ENCODE data around the gene RILPL1. TPM values are rescaled to one million over a fixed set of nuclear protein-coding genes. Genes with fewer than 3 reads are reported as not detected.

RILPL1 gene
- total and polyA plus RNA-seq, 7 donors: 1.4 to 30.5 (median 12.1) TPM

- Histone ChIP-seq H3K9me3 (no peaks in the 10 kb centered on the region), H3K36me3 (no peaks in the 10 kb centered on the region), H3K4me3 (no peak overlapping the region), H3K4me1 (peaks cover 0 to 9% (median 8%) of the 10 kb centered on the region in 4 donors), H3K27me3 (no peaks in the 10 kb centered on the region), H3K27ac (no peak overlapping the region)
- TF ChIP-seq POLR2AphosphoS5 (IDR thresholded peaks at IDR 0.05): no peak
- no peak for TF ChIP-seq POLR2A (IDR thresholded peaks at IDR 0.05)
- no peak for TF ChIP-seq EP300 (IDR thresholded peaks at IDR 0.05)
- TF ChIP-seq, protein P1, sequence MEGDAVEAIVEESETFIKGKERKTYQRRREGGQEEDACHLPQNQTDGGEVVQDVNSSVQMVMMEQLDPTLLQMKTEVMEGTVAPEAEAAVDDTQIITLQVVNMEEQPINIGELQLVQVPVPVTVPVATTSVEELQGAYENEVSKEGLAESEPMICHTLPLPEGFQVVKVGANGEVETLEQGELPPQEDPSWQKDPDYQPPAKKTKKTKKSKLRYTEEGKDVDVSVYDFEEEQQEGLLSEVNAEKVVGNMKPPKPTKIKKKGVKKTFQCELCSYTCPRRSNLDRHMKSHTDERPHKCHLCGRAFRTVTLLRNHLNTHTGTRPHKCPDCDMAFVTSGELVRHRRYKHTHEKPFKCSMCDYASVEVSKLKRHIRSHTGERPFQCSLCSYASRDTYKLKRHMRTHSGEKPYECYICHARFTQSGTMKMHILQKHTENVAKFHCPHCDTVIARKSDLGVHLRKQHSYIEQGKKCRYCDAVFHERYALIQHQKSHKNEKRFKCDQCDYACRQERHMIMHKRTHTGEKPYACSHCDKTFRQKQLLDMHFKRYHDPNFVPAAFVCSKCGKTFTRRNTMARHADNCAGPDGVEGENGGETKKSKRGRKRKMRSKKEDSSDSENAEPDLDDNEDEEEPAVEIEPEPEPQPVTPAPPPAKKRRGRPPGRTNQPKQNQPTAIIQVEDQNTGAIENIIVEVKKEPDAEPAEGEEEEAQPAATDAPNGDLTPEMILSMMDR (IDR thresholded peaks at IDR 0.05): no peak
- intact Hi-C loops (cut with DNase I): no loop called here
- no peak for DNase-seq
- WGBS, 2 donors: 93 to 95% methylated on average over 9 of the region's 9 CpGs
Observed at GRCh38 chr12:123450636-123451035, 82.9 kb downstream of the RILPL1 start.

- H3K4me3 ChIP-seq: no peak overlapping the region
- intact Hi-C loops (cut with DNase I): no loop called here
- H3K9me3 ChIP-seq: no peaks in the 10 kb centered on the region
- peaks cover 0 to 13% (median 12%) of the 10 kb centered on the region in 4 donors for H3K4me1 ChIP-seq
- WGBS, 2 donors: 85 to 94% methylated on average over 4 of the region's 4 CpGs
- no peak overlapping the region for H3K27ac ChIP-seq
- no peaks in the 10 kb centered on the region for H3K27me3 ChIP-seq
- TF ChIP-seq EP300 (IDR thresholded peaks at IDR 0.05) (no peak), POLR2AphosphoS5 (IDR thresholded peaks at IDR 0.05) (no peak), POLR2A (IDR thresholded peaks at IDR 0.05) (no peak)
- TF ChIP-seq, protein P1 (IDR thresholded peaks at IDR 0.05): no peak
- no peaks in the 10 kb centered on the region for H3K36me3 ChIP-seq
- DNase-seq: no peak
Observed at GRCh38 chr12:123449856-123450255, 83.7 kb downstream of the RILPL1 start.

DNA sequence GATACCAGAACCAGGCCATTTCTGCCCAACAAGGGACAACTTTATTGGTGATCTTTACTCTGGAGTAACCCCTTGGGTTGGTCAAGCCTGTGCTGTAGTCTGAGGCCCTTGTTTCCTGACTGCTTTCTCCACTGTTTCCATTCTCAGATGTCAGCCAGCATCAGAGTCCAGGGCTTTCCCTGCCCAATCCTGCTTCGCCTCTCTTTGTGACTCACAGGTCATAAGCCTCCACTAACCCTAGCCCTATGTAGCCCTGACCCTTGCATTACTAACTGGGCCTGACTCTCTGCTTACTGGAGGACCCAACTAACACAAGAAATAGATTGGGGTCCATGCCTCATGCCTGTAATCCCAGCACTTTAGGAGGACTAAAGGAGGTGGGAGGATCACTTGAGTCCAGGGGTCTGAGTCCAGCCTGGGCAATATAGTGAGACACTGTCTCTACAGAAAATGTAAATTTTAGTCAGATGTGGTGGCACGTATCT lies 84.2 kb downstream of the RILPL1 start:
- H3K27ac ChIP-seq: no peak overlapping the region
- WGBS, 2 donors: 92 to 93% methylated on average over 2 of the region's 2 CpGs
- H3K9me3 ChIP-seq: no peaks in the 10 kb centered on the region
- no peaks in the 10 kb centered on the region for H3K36me3 ChIP-seq
- TF ChIP-seq POLR2A (IDR thresholded peaks at IDR 0.05) (no peak), EP300 (IDR thresholded peaks at IDR 0.05) (no peak), POLR2AphosphoS5 (IDR thresholded peaks at IDR 0.05) (no peak)
- TF ChIP-seq, protein P1 (IDR thresholded peaks at IDR 0.05): no peak
- intact Hi-C loops (cut with DNase I): no loop called here
- DNase-seq: no peak
- H3K4me3 ChIP-seq: no peak overlapping the region
- peaks cover 0 to 13% (median 12%) of the 10 kb centered on the region in 4 donors for H3K4me1 ChIP-seq
- no peaks in the 10 kb centered on the region for H3K27me3 ChIP-seq

- Histone ChIP-seq H3K27me3 (no peaks in the 10 kb centered on the region), H3K27ac (peak overlapping the region in 3 of 4 donors; percentile 54 to 67 (median 55)), H3K9me3 (no peaks in the 10 kb centered on the region), H3K4me1 (peaks cover 0 to 13% (median 12%) of the 10 kb centered on the region in 4 donors), H3K36me3 (no peaks in the 10 kb centered on the region), H3K4me3 (no peak overlapping the region)
- no peak for TF ChIP-seq POLR2A (IDR thresholded peaks at IDR 0.05)
- no peak for TF ChIP-seq POLR2AphosphoS5 (IDR thresholded peaks at IDR 0.05)
- TF ChIP-seq EP300 (IDR thresholded peaks at IDR 0.05): no peak
- TF ChIP-seq, protein P1 (IDR thresholded peaks at IDR 0.05): no peak
- intact Hi-C loops (cut with DNase I): no loop called here
- 45 to 68% methylated on average over 4 of the region's 4 CpGs for WGBS, 2 donors
- DNase-seq: no peak
Observed at GRCh38 chr12:123446333-123446713, 87.2 kb downstream of the RILPL1 start.

Data from sigmoid colon (tissue), 7 donors.